Activated CD4-positive, alpha-beta T cell treated with anti-CD3 and anti-CD28 coated beads for 24 hours (primary cell): ENCODE measurements around the gene SEMA4C.
"Not testable (repeated sequence)": the region's sequence is repeated elsewhere in the genome, so short reads cannot be mapped to it uniquely, and the experiment has no call there.

ENCODE experiments used
- DNase-seq, 2 donors: peaks; one replicate each; pipeline ENCODE4 v3.0.0-alpha.2; 2020; ENCODE audit warnings: low read depth in 2 of 2

Gene SEMA4C

DNA sequence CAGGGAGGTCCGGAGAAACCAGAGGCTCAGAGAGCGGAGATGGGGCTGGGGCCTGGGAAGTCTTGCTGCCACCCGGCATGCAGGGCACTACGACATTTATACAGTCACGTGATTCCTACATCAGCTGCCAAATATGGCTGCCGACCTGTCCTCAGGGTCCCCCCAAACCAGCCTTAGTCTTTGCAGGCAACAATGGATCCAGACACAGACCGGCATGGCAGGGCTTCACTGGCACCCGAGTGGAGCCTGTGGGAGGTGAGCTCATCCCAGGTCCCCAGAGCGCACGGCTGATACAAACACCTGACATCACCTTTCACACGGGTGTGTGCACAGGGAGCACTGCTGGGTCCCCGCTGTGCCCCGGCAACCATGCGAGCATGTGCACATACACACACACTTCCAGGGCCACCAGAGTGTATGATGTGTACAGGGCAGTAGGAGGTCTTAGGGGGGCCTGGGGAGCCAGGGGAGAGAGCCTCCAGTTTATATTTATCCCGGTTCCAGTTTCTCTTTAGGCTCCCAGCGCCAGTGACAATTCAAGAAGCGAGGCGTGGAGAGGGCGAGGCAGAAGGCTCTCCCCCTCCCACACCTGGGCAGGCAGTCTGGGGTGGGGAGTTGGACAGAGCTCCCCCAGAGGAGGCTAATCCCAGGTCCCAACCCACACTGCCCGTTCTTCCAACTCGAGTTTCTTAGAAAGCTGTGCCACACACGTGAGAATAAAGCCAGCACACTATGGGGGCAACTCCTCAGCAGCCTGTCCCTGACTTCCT lies 2.7 kb downstream of the SEMA4C start:
- no peak for DNase-seq

GRCh38 chr2:96866586-96866985 lies 3.3 kb downstream of the SEMA4C start:
- no peak for DNase-seq

DNA sequence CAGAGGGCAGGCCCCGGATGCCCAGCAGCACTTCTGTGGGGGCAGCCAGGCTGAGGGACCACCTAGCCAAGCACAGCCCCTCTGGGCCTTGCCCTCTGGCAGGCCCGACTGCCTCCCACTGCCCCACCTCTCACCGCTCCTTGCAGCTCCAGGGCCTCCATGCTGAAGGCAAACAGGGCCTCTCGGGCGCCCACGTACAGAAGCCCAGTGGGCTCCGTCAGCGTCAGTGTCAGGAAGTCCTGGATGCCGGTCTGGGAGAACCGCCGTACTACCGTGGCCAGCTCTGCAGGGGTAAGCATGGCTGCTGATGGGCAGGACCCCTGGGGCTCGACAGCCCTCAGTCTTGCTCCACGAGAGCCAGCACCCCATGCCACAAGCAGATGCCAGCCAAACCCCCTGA lies 3.7 kb downstream of the SEMA4C start:
- no peak for DNase-seq

DNA sequence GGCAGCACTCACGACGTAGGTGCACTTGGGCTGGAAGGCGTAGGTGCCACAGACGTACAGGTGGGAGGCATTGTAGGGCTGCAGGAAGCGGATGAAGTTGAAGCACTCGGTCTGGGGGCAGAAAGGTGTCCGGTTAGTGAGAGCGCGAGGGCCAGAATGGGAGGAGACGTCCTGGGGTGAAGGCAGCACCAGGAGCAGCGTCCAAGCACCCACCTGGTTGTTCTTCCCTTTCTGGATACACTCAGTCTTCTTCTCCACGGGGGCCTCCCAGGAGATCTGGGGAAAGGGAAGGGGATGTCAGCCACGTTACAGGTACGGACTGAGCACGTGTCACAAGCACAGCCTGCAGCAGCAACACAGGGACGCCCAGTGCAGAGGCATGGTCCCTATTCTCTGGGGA lies 4.2 kb downstream of the SEMA4C start:
- DNase-seq = no peak

GRCh38 chr2:96864343-96865091 lies 5.4 kb downstream of the SEMA4C start:
- no peak for DNase-seq

GRCh38 chr2:96863575-96864342 lies 6.1 kb downstream of the SEMA4C start:
- DNase-seq = no peak

DNA sequence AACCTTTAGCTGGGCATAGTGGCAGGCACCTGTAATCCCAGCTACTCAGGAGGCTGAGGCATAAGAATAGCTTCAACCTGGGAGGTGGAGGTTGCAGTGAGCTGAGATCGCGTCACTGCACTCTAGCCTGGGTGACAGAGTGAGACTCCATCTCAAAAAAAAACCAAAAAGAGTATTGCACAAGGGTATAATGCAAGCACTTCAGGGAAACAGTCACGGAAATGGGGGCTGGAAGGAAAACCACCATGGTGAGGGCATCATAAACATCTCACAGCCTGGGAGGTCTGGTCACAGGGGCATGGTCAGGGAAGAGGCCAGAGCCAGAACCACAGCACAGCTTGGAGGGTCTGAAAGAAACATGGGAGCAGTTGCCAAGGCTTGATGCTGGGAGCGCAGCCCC lies 6.8 kb downstream of the SEMA4C start:
- not testable (repeated sequence) for DNase-seq

DNA sequence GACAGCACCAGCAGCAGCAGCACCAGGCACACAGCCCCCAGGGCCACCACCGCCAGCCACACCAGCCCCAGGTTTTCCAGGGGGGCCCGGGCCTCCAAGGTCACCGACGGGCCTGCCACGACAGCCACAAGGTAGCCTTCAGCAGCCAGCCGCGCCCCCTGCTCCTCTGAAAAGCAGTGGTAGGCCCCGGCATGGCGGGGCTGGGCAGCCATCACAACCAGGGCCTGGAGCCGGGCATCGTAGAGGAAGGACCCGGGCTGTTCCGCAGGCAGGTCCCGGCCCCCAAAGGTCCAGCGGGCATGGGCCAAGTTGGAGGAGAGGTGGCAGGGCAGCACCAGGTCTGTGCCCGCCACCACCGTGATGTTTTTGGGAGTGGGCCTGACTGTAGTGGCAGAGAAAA lies 8.8 kb downstream of the SEMA4C start:
- DNase-seq = no peak

- DNase-seq = no peak
Measured at GRCh38 chr2:96860065-96861029, 9.5 kb downstream of the SEMA4C start.

- no peak for DNase-seq
Measured at GRCh38 chr2:96859681-96860064, 10.2 kb downstream of the SEMA4C start.

GRCh38 chr2:96859099-96859649 lies 10.7 kb downstream of the SEMA4C start:
- no peak for DNase-seq

- DNase-seq = peak; percentile 95 to 96
Measured at GRCh38 chr2:96857667-96858372, 12.1 kb downstream of the SEMA4C start, which contains the start of gene ANKRD39. Gene ANKRD39 (minus strand): TSS chr2:96858016. CDS start chr2:96857987, 29 bp downstream.

DNA sequence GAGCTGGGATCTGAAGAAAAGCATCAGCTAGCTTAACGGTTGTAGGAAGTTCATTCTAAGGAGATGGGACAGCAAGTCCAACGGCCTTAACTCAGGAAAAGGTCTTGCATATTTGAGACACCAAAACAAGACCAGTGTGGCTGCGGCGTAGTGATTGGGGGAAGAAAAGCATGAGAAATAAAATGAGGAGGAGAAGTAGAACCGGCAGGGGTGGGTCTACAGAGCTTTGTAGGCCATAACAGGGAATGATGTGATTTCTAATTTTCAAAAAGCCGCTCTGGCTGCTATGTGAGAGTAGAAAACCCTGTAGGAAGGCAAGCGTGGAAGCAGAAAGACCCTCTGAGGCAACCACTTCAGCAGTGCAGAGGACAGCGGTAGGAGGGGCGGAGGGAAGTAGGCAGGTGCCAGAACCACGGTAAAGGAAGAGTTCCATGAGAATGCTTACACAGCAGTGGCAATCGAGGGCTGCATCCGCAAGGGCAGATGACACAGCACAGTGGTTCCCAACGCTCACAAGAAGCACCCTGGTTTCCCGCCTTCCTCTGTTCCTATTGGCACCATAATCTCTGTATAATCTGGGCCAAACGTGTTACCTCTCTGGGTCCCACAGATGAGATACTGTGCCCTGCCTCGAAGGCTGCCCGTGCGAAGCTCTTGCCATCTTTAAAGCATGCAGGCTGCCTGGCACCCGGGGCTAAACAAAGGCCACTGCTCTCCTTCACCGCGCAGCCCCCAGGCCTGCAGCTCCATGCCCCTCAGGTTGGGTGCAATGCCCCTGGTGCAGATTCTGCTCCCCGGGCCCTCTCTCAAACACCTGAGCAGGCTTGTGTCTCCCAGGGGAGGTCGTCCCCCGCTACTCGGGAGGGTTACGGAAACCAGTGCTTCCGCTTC lies 12.9 kb downstream of the SEMA4C start:
- no peak for DNase-seq

DNA sequence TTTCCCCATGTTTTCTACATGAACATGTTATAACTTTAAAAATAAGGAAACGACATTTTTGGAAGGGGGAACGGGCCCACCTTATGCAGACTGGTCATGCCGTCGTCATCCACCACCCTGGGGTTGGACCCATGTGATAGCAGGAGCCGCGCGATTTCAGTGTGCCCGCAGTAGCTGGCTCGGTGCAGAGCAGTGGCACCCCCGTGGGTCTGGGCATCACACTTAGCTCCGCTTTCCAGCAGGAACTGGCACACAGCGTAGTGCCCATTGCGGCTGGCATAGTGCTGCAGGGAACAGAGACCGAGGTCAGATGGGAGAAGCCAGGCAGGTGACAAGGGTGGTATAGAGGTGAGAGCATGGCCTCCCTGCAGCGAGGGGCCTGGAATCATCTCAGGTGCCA lies 16.6 kb downstream of the SEMA4C start:
- DNase-seq = no peak

- DNase-seq = no peak
Measured at GRCh38 chr2:96852667-96853066, 17.2 kb downstream of the SEMA4C start.

DNA sequence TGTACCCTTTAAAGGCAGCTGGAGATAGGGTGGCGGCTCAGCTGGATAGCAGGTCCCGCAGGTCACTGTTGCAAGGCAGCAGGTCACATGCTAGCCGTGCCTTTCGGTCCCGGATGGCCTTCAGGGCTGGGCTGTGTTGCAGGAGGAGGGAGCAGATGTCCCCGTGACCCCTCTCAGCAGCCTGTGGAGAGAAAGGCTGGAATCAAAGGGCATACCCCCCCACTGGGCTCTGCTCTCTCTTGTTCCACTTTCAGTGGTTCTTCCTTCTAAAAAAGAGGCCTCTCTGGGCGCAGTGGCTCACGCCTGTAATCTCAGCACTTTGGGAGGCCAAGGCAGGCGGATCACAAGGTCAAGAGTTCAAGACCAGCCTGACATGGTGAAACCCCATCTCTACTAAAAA lies 21.6 kb downstream of the SEMA4C start:
- no peak for DNase-seq

DNA sequence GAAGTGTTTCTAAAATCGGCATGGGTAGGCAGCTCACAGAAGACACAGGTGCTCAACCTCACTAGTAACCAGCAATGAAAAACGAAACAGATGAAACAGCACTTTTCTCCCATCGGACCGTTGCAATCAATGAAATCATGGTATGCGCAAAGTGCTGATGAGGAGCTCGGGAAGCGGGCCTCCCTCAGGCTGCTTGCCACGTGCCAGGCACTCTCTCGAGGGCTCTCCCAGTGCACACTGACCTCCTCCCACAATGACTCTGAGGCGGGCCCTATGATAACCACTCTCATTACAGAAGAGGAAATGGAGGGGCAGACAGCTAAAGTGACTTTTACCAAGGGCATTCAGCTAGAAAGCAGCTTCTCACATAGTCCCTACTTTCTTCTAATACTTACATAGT lies 22.3 kb downstream of the SEMA4C start:
- no peak for DNase-seq

- DNase-seq = no peak
Measured at GRCh38 chr2:96846825-96847224, 23.1 kb downstream of the SEMA4C start.

GRCh38 chr2:96844405-96844808 lies 25.5 kb downstream of the SEMA4C start:
- DNase-seq = no peak
